Calu3 (cell line): Measurements from ENCODE around the gene SPIRE2. TPM values are rescaled to one million over a fixed set of nuclear protein-coding genes. Genes with fewer than 3 reads are reported as not detected.

Experiments
- total RNA-seq: library from RNA; stranded (reverse); gene quantifications from 2 replicates; pipeline ENCODE4 v1.2.3, GENCODE V29; 2022

The SPIRE2 gene
- total RNA-seq, 1 experiment from 2014 or later: 46.3 TPM

Other genes starting within 250 kb of the SPIRE2 start
- gene DPEP1, start 214.8 kb upstream of the SPIRE2 start, total RNA-seq: not detected in 2 replicates
- 132 and 135 TPM in 2 replicates for gene CHMP1A, start 170.8 kb upstream of the SPIRE2 start, total RNA-seq
- 23.5 and 27.3 TPM in 2 replicates for gene SPATA33, start 170.6 kb upstream of the SPIRE2 start, total RNA-seq
- 102 and 106 TPM in 2 replicates for gene CDK10, start 141.8 kb upstream of the SPIRE2 start, total RNA-seq
- gene SPATA2L, start 126.8 kb upstream of the SPIRE2 start, total RNA-seq: 20.7 and 23.6 TPM in 2 replicates
- 26.7 and 28.2 TPM in 2 replicates for gene VPS9D1, start 107.6 kb upstream of the SPIRE2 start, total RNA-seq
- gene ZNF276, start 106.9 kb upstream of the SPIRE2 start, total RNA-seq: 30.6 and 37.2 TPM in 2 replicates
- 127 and 140 TPM in 2 replicates for gene FANCA, start 11.8 kb upstream of the SPIRE2 start, total RNA-seq
- 270 and 300 TPM in 2 replicates for gene TCF25, start 45.1 kb downstream of the SPIRE2 start, total RNA-seq
- 16.9 and 17.4 TPM in 2 replicates for gene MC1R, start 90.4 kb downstream of the SPIRE2 start, total RNA-seq
- gene TUBB3, start 94.9 kb downstream of the SPIRE2 start, total RNA-seq: 52.1 and 61.5 TPM in 2 replicates
- gene DEF8, start 120.3 kb downstream of the SPIRE2 start, total RNA-seq: 67.0 and 70.1 TPM in 2 replicates
- 38.5 and 39.9 TPM in 2 replicates for gene DBNDD1, start 191.0 kb downstream of the SPIRE2 start, total RNA-seq
- gene PRDM7, start 248.9 kb downstream of the SPIRE2 start, total RNA-seq: not detected in 2 replicates